T-cell (primary cell): Measurements from ENCODE around the gene ARHGAP15. TPM values are rescaled to one million over a fixed set of nuclear protein-coding genes. Genes with fewer than 3 reads are reported as not detected.
"Not testable (repeated sequence)": the region's sequence is repeated elsewhere in the genome, so short reads cannot be mapped to it uniquely, and the experiment has no call there.

Experiments used
- ATAC-seq, 4 experiments: fragments of 200-7000 bp in 3 of 4; fragments of 150-1000 bp in 1 of 4; cut with Tn5 transposase; replicated peaks in 1 of 4; 1 replicate in 3 of 4; 2 replicates in 1 of 4; pipeline ENCODE4 v1.10.0; 2021; ENCODE audit warnings: moderate library complexity in 3 of 4, mild to moderate bottlenecking in 2 of 4, moderate number of reproducible peaks in 1 of 4
- CTCF ChIA-PET, 2 donors: fragments of 300-600 bp; sonication (Branson Sonifier 250); formaldehyde crosslinking; loops; one replicate each; lab custom pipeline; 2022; ENCODE audit warnings: antibody characterized with exemption in 2 of 2; lab: Charles Lee
- POLR2A ChIA-PET, 2 donors: fragments of 300-600 bp; sonication (Branson Sonifier 250); formaldehyde crosslinking; loops; one replicate each; lab custom pipeline; 2022; ENCODE audit warnings: antibody characterized with exemption in 2 of 2; lab: Charles Lee
- DNase-seq, 35 experiments: peaks; one replicate each; pipeline versions ENCODE4 v3.0.0 to v3.0.0-alpha.2; 2013 to 2023
- H3K27ac ChIP-seq: one replicate; pipeline ENCODE4 v1.5.1; 2013; ENCODE audit warnings: low read length
- H3K27me3 ChIP-seq, 2 experiments: replicated peaks in 1 of 2; 1 replicate in 1 of 2; 2 replicates in 1 of 2; pipeline versions ENCODE4 v1.6.1 to v1.7.0; 2013; ENCODE audit warnings: low read length in 1 of 2, mixed read lengths in 1 of 2; ENCODE audit not compliant: control insufficient read depth in 2 of 2, insufficient read depth in 2 of 2; ENCODE audit errors: extremely low read depth in 1 of 2
- H3K36me3 ChIP-seq, 2 donors: 1 replicate in 1 of 2; 2 replicates in 1 of 2; pipeline versions ENCODE4 v1.6.1 to v1.7.0; 2013; ENCODE audit warnings: low read length in 1 of 2; ENCODE audit not compliant: control insufficient read depth in 2 of 2, insufficient read depth in 1 of 2; ENCODE audit errors: extremely low read depth in 1 of 2
- H3K4me1 ChIP-seq, 2 experiments: 1 replicate in 1 of 2; 2 replicates in 1 of 2; pipeline versions ENCODE4 v1.6.1 to v1.7.0; 2013; ENCODE audit warnings: low read length in 2 of 2, mixed read lengths in 1 of 2; ENCODE audit not compliant: insufficient read depth in 2 of 2, control insufficient read depth in 1 of 2; ENCODE audit errors: extremely low read depth in 1 of 2
- H3K4me3 ChIP-seq, 2 donors: 1 replicate in 1 of 2; 2 replicates in 1 of 2; pipeline versions ENCODE4 v1.5.1 to v1.7.0; 2013; ENCODE audit warnings: mild to moderate bottlenecking in 2 of 2, low read length in 1 of 2, moderate library complexity in 1 of 2; ENCODE audit not compliant: control insufficient read depth in 1 of 2; ENCODE audit errors: extremely low read depth in 1 of 2
- H3K9me3 ChIP-seq: 2 replicates; pipeline ENCODE4 v1.7.0; 2013
- H3K27ac Mint-ChIP-seq, 2 donors: one replicate each; pipeline ENCODE4 v1.8.0; 2020 to 2021; ENCODE audit warnings: mild to moderate bottlenecking in 2 of 2, mixed read lengths in 2 of 2
- H3K27me3 Mint-ChIP-seq, 2 donors: one replicate each; pipeline ENCODE4 v1.8.0; 2021 to 2022; ENCODE audit warnings: mixed read lengths in 2 of 2
- H3K36me3 Mint-ChIP-seq: one replicate; pipeline ENCODE4 v1.8.0; 2021; ENCODE audit warnings: mixed read lengths
- H3K4me1 Mint-ChIP-seq, 3 donors: one replicate each; pipeline ENCODE4 v1.8.0; 2020 to 2022; ENCODE audit warnings: mixed read lengths in 3 of 3, mild to moderate bottlenecking in 1 of 3
- H3K4me3 Mint-ChIP-seq, 3 donors: one replicate each; pipeline ENCODE4 v1.8.0; 2020 to 2022; ENCODE audit warnings: mild to moderate bottlenecking in 3 of 3, mixed read lengths in 3 of 3, moderate library complexity in 3 of 3
- H3K9me3 Mint-ChIP-seq, 3 donors: one replicate each; pipeline ENCODE4 v1.8.0; 2020 to 2022; ENCODE audit warnings: mixed read lengths in 3 of 3
- WGBS: methylation state at CpG from one replicate; pipeline ENCODE4 v1.1.5; 2013; ENCODE audit warnings: missing lambda C conversion rate; ENCODE audit not compliant: insufficient coverage; 5-methylcytosine and 5-hydroxymethylcytosine counted together
- total RNA-seq, 35 experiments: library from RNA in 6 of 35; stranded (reverse) in 6 of 35; fragments of 120-200 nt in 1 of 35; gene quantifications; one replicate each; pipeline versions ENCODE4 v1.2.1 to v1.2.4 and lab custom pipeline; 2013 to 2026

The ARHGAP15 gene
- total RNA-seq, 5 donors from 2014 or later (not counting 1 experiment from before 2014, with no cell fraction given): 154 to 271 (median 188) TPM

DNA sequence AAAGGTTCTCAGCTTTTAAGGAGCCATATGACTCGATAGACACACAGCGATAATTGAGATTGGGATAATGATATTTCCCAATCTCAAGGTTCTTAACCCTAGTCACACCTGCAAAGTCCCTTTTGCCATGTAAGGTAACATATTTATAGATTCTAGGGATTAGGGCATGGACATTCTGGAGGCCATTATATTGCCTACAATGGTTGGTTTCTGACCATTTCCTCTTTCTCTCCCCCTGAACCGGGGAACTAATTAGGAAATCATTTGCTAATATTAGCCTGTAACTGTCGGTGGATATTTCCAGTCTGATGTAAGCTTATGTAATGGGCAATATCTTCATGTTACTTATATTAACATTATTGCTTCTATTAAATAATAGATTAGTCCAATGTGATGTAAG is 40.8 kb upstream of the ARHGAP15 start:
- H3K4me1 ChIP-seq: no peaks in the 10 kb centered on the region
- H3K27me3 ChIP-seq: no peaks in the 10 kb centered on the region
- POLR2A ChIA-PET: interaction anchor here in 1 of 2 donors (1.1 kb wide), 1 partner anchor 8 kb away, joined by 3 read pairs; no protein-coding TSS in a partner anchor
- no CpG with 5 or more reads among the region's 4 CpGs for WGBS
- H3K36me3 ChIP-seq: no peaks in the 10 kb centered on the region
- Mint-ChIP-seq H3K9me3 (no peaks in the 10 kb centered on the region), H3K27me3 (no peaks in the 10 kb centered on the region), H3K4me1 (peaks cover 4 to 25% (median 18%) of the 10 kb centered on the region in 3 donors), H3K27ac (no peak overlapping the region), H3K4me3 (no peak overlapping the region), H3K36me3 (no peaks in the 10 kb centered on the region)
- H3K4me3 ChIP-seq: no peak overlapping the region
- no peak overlapping the region for H3K27ac ChIP-seq
- no peak for DNase-seq
- no peak for ATAC-seq
- H3K9me3 ChIP-seq: no peaks in the 10 kb centered on the region
- CTCF ChIA-PET: no interaction called here

DNA sequence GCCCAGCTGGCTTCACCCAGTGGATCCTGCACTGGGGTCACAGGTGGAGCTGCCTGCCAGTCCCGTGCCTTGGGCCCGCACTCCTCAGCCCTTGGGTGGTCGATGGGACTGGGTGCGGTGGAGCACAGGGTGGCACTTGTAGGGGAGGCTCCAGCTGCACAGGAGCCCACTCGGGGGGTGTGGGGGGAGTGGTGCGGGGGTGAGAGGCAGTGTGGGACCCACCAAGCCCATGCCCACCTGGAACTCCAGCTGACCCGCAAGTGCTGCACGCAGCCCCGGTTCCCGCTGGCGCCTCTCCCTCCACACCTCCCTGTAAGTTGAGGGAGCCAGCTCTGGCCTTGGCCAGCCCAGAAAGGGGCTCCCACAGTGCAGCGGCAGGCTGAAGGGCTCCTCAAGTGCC is 39.7 kb upstream of the ARHGAP15 start:
- H3K4me1 ChIP-seq, H3K9me3 Mint-ChIP-seq, DNase-seq, ATAC-seq, H3K27ac Mint-ChIP-seq, H3K9me3 ChIP-seq, H3K27me3 ChIP-seq, H3K4me3 ChIP-seq, H3K36me3 ChIP-seq, H3K36me3 Mint-ChIP-seq, H3K27me3 Mint-ChIP-seq, H3K27ac ChIP-seq, H3K4me3 Mint-ChIP-seq, POLR2A ChIA-PET: not testable (repeated sequence)
- WGBS: 98% methylated on average over 6 of the region's 12 CpGs
- CTCF ChIA-PET: interaction anchor here in 1 of 2 donors (1.1 kb wide), 1 partner anchor 23 kb away, joined by 3 read pairs; no protein-coding TSS in a partner anchor
- peaks cover 4 to 15% (median 8%) of the 10 kb centered on the region in 3 donors for H3K4me1 Mint-ChIP-seq

DNA sequence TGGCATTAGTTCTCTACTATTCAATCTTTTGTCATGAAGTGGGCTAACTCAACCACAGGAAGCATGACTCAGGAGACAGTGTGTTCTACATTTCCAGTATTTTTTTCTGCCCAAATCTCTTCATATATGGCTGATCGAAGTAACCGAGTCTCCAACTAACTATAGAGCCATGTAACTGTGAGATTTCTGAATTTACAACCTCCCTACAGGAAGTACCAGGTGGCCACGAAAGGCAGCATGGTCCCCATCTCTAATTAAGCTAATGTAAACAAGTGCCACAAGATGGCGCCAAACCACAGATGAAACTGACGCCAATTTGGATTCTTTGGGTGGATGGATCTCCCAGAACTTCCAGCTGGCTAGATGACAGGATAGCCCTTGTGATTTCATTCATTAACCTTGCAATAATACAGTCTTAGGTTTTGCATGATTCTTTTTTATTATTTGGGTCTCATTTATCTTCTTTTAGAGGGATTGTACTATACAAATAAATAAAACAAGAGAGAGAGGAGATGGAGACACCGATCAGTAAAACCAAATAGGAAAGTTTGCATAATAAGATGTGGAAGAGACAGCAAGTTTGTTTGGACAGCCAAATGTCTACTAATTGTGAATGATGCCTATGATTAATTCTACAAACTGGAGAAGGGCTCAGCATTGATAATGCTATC is 18.3 kb upstream of the ARHGAP15 start:
- Mint-ChIP-seq H3K27ac (peak overlapping the region; percentile 85 to 91), H3K4me3 (peak overlapping the region; percentile 9 to 49 (median 20)), H3K27me3 (peaks cover 0 to 2% of the 10 kb centered on the region in 2 donors), H3K9me3 (no peaks in the 10 kb centered on the region), H3K4me1 (peaks cover 28 to 31% (median 29%) of the 10 kb centered on the region in 3 donors), H3K36me3 (no peaks in the 10 kb centered on the region)
- ATAC-seq (peak; percentile 78 to 87 (median 83)), DNase-seq (peak; percentile 13 to 89 (median 56))
- Histone ChIP-seq H3K27me3 (no peaks in the 10 kb centered on the region), H3K4me3 (no peak overlapping the region), H3K4me1 (peaks cover 6 to 10% of the 10 kb centered on the region in 2 experiments), H3K27ac (peak overlapping the region; percentile 31), H3K9me3 (no peaks in the 10 kb centered on the region), H3K36me3 (no peaks in the 10 kb centered on the region)
- no CpG with 5 or more reads among the region's 6 CpGs for WGBS
- ChIA-PET POLR2A (interaction anchor here (0.6 to 1.0 kb wide), 6 partner anchors 15 to 140 kb away, joined by 3 to 4 read pairs (median 3); no protein-coding TSS in a partner anchor), CTCF (interaction anchor here (0.6 to 4.5 kb wide), 31 partner anchors 10 to 1088 kb away, joined by 3 to 73 read pairs (median 6); no protein-coding TSS in a partner anchor)

- Mint-ChIP-seq H3K9me3 (peaks cover 0 to 7% (median 4%) of the 10 kb centered on the region in 3 donors), H3K27me3 (peaks cover 0 to 2% of the 10 kb centered on the region in 2 donors), H3K27ac (no peak overlapping the region), H3K4me1 (peaks cover 19 to 42% (median 27%) of the 10 kb centered on the region in 3 donors), H3K4me3 (no peak overlapping the region), H3K36me3 (peaks cover 3% of the 10 kb centered on the region)
- Histone ChIP-seq H3K4me1 (peaks cover 0 to 7% of the 10 kb centered on the region in 2 experiments), H3K9me3 (no peaks in the 10 kb centered on the region), H3K36me3 (no peaks in the 10 kb centered on the region), H3K27me3 (no peaks in the 10 kb centered on the region), H3K27ac (no peak overlapping the region), H3K4me3 (no peak overlapping the region)
- no peak for DNase-seq
- POLR2A ChIA-PET: no interaction called here
- no CpG with 5 or more reads among the region's 3 CpGs for WGBS
- CTCF ChIA-PET: no interaction called here
- ATAC-seq: no peak
Measured at GRCh38 chr2:143117225-143117624, 12.0 kb upstream of the ARHGAP15 start.

DNA sequence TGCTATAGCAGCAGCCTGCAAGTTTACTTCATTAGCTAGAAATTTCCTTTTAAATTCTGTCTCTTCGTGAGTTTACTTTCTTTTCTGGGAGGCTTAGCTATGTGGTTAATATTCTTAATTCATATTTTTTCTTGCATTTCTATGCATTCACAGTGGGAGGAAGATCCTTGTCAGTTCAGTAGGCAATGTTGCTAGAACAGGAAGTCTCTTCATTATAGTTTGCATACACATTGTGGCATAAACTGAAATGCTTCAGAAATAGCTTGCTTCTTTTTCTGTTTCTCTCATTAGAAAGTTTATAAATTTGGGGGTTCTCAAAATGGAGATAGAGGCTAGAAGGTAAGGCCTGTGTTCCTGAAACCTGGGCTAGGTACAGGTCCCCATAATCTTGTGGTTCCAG is 8.1 kb upstream of the ARHGAP15 start:
- no peak for DNase-seq
- Mint-ChIP-seq H3K4me3 (peak overlapping the region in 1 of 3 donors; percentile 11), H3K4me1 (peaks cover 8 to 20% (median 14%) of the 10 kb centered on the region in 3 donors), H3K9me3 (peaks cover 0 to 7% (median 4%) of the 10 kb centered on the region in 3 donors), H3K27ac (peak overlapping the region in 1 of 2 donors; percentile 55), H3K27me3 (no peaks in the 10 kb centered on the region), H3K36me3 (peaks cover 3% of the 10 kb centered on the region)
- ChIA-PET CTCF (interaction anchor here (0.7 to 1.8 kb wide), 6 partner anchors 9 to 138 kb away, joined by 3 to 7 read pairs (median 4); no protein-coding TSS in a partner anchor), POLR2A (interaction anchor here in 1 of 2 donors (0.6 kb wide), 2 partner anchors 15 to 525 kb away, joined by 3 to 6 read pairs; no protein-coding TSS in a partner anchor)
- no peak overlapping the region for H3K4me3 ChIP-seq
- peak in 2 of 4 experiments; percentile 55 to 58 for ATAC-seq
- WGBS: no CpG with 5 or more reads among the region's 1 CpG
- H3K27me3 ChIP-seq: no peaks in the 10 kb centered on the region
- H3K9me3 ChIP-seq: no peaks in the 10 kb centered on the region
- H3K4me1 ChIP-seq: peaks cover 12 to 24% of the 10 kb centered on the region in 2 experiments
- H3K36me3 ChIP-seq: no peaks in the 10 kb centered on the region
- H3K27ac ChIP-seq: no peak overlapping the region

DNA sequence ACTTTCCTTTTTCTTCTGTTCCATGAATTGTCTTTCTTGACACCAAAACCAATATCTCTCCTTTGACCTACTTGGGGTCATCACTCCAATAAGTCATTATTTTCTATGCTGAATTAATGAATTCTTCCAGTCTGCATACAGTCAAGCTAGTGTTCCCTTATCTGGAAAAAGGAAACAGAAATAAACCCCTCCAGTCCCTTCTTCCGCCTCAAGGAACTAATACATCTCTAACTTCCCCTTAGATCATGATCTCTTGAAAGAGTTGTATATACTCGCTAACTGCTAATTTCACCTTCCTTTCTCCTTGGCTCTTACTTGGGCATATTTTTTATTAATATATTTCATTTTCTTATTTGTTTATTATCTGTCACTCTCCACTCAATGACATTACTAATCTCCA is 7.3 kb upstream of the ARHGAP15 start:
- peaks cover 3% of the 10 kb centered on the region for H3K36me3 Mint-ChIP-seq
- H3K27me3 Mint-ChIP-seq: no peaks in the 10 kb centered on the region
- Histone ChIP-seq H3K4me1 (peaks cover 19 to 28% of the 10 kb centered on the region in 2 experiments), H3K27ac (no peak overlapping the region), H3K4me3 (no peak overlapping the region), H3K36me3 (no peaks in the 10 kb centered on the region), H3K9me3 (no peaks in the 10 kb centered on the region), H3K27me3 (no peaks in the 10 kb centered on the region)
- H3K4me3 Mint-ChIP-seq: no peak overlapping the region
- H3K9me3 Mint-ChIP-seq: peaks cover 0 to 6% (median 3%) of the 10 kb centered on the region in 3 donors
- ChIA-PET POLR2A (interaction anchor here in 1 of 2 donors (1.0 kb wide), 1 partner anchor 10 kb away, joined by 3 read pairs; no protein-coding TSS in a partner anchor), CTCF (interaction anchor here in 1 of 2 donors (1.8 kb wide), 1 partner anchor 10 kb away, joined by 7 read pairs; no protein-coding TSS in a partner anchor)
- H3K27ac Mint-ChIP-seq: no peak overlapping the region
- no CpG with 5 or more reads among the region's 2 CpGs for WGBS
- no peak for ATAC-seq
- peaks cover 14 to 20% (median 19%) of the 10 kb centered on the region in 3 donors for H3K4me1 Mint-ChIP-seq
- no peak for DNase-seq
